Activated T-cell treated with anti-CD3 and anti-CD28 coated beads for 24 hours (primary cell): ENCODE measurements around the gene KASH5.

Experiments
- DNase-seq: peaks from one replicate; pipeline ENCODE4 v3.0.0-alpha.2; 2020; ENCODE audit warnings: low read depth

Gene KASH5

GRCh38 chr19:49421039-49421877, 33.2 kb downstream of the KASH5 start:
- no peak for DNase-seq

- DNase-seq: no peak
Measured at GRCh38 chr19:49421878-49422202, 33.8 kb downstream of the KASH5 start.

DNA sequence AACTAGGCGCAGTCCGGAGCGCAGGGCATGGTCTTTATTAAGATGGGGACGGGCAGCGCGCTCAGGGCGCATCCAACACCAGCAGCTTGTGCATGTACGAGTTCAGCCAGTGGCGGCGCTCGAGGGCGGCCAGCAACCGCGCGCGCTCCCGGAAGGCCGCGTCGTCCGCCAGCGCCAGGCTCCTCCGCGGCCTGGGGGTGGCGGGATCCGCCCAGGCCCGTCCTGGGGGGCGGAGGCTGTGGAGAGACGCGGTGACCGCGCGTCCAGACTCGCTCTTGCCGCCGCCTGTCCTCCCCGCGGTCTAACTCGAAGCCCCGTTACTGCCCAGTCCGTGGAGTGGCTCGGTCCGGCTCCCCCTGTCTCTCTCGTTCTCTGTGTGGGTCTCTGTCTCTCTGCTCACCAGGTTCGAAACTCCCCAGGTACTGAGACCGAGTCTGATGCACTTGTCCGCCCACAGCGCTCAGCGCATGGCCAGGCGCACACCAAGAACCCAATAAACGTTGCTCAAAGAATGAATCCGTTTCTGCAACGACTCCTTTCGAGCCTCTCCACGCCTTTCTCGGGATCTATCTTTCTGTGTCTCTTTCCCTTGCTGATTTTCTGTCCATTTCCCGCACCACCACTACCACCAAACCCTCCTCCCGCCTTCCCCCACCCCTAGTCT, 34.5 kb downstream of the KASH5 start:
- DNase-seq: no peak

DNA sequence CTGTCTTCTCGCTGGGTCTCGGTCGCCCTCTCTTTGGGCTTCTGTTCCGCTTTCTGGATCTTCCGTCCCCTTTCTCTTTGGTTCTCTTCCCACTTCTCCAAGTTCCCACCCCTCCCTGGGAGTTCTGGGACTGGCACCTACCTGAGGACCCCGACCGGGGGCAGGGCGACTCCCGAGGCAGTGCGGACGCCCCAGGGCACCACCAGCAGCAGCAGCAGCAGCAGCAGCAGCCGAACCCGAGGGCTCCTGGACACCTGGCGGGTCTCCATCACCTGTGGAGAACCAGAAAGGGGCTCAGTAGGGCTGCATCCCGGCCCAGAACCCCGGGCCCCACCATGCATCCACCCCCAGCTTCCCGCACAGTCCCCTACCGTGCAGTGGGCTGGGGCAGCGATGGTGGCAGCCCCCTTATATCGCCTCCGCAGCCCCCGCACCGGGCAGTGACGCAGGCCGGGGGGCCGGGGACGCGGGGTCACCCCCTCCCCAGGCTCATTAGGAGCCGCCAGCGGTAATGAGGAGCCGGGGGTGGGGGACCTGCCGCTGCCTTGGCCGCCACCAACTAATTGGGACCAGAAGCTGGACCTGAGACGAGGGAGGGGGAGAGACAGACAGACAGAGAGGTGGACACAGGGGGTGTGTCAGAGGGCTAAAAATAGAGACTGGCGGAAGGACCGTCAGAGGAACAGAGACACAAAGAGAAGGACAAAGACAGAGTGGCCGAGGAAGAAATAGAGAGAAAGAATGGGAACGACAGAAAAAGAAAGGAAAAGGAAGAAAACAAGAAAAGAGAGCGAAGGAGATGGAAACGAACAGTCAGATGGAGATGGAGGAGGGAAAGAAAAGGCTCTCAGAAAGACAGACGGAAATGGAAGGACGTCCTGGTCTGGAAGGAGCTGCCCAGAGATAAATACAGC, 35.3 kb downstream of the KASH5 start, which contains the start of gene PTH2:
Gene PTH2, minus strand, starts transcription at position 371 of the 914 bp plus-strand sequence. Its CDS starts 102 bp downstream, at position 269.
- no peak for DNase-seq

- DNase-seq: no peak
Measured at GRCh38 chr19:49423985-49424303, 35.9 kb downstream of the KASH5 start.

DNA sequence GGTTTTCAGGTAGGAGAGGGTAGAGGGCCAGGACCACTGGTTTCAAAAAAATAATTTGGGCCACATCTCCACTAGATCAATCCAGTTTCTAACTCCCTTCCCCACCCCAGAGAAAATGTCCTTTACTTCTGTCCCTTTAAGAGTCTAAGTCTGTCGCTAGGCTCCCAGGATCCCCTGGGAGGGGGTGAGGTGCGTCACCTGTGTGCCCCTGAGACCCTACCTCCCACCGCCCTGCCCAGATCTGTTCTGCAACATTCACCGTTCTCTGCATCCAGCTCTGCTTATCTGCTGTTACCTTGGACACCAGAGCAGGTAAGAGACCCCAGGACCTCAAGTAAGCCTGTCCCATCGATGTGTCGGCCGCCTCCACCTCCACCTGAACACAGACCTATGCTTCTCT, 37.1 kb downstream of the KASH5 start, which contains the start of gene GFY:
Gene GFY, plus strand, starts transcription at position 211 of the 400 bp plus-strand sequence. CDS start 1,043 bp downstream, outside the sequence.
- no peak for DNase-seq

DNA sequence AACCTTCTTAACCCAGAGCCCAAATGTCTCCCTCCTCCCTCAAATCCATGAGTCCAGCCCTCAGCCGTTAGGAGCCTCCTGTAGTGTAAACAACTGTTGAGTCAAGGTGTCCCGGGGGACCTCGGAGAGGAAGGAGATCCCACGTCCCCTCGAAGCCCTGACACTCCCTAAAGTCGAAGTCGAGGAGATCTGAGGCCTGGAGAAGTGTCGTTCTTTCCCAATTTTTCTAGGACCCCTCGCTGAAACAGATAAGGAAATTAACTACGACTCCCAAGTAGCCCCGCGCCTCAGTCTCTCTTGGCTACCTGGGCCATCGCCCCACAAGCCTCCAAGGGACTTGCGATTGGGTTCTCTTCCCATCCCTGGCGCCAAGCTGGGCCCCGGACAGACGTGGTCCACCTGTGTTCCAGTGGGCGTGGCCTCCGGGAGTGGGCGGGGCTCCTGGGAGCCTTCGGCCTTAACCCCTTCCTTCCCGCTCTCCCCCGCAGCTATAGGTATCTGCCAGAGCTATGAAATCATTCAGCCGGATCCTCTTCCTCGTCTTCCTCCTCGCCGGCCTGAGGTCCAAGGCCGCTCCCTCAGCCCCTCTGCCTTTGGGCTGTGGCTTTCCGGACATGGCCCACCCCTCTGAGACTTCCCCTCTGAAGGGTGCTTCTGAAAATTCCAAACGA, 38.0 kb downstream of the KASH5 start:
- DNase-seq: no peak

GRCh38 chr19:49427339-49427738, 39.3 kb downstream of the KASH5 start:
- no peak for DNase-seq

DNA sequence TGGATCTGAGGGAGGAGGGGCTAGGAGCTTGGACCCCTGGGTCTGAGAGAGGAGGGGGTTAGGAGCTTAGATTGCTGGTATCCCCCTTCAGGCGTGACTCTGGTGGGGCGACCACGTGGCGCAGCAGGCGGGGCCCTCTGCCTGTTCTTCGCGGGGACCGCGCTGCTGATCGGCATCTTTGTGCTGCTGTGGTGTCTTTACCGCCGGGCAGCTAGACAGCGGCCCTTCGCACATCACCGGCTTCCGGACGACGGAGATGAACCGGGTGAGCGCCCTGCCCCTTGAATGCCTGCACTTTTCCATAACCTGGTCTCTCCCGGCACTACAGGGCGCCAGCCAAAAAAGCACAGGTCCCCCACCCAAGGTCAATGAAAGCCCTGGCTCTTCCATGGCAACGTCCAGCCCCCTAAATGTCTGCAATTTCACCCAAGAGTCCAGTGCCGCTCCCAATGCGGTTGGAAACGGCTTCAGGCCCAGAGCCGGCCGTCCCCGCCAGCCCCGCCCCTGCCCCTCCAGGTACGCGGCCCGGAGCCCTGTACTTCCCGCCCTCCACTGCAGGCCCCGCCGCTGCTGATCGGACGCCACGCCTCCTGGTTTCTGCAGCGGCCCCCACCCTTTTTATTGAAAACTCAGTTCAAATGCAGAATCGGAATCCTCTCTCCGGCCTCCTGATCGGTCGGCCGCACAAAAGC, 40.0 kb downstream of the KASH5 start:
- no peak for DNase-seq

DNA sequence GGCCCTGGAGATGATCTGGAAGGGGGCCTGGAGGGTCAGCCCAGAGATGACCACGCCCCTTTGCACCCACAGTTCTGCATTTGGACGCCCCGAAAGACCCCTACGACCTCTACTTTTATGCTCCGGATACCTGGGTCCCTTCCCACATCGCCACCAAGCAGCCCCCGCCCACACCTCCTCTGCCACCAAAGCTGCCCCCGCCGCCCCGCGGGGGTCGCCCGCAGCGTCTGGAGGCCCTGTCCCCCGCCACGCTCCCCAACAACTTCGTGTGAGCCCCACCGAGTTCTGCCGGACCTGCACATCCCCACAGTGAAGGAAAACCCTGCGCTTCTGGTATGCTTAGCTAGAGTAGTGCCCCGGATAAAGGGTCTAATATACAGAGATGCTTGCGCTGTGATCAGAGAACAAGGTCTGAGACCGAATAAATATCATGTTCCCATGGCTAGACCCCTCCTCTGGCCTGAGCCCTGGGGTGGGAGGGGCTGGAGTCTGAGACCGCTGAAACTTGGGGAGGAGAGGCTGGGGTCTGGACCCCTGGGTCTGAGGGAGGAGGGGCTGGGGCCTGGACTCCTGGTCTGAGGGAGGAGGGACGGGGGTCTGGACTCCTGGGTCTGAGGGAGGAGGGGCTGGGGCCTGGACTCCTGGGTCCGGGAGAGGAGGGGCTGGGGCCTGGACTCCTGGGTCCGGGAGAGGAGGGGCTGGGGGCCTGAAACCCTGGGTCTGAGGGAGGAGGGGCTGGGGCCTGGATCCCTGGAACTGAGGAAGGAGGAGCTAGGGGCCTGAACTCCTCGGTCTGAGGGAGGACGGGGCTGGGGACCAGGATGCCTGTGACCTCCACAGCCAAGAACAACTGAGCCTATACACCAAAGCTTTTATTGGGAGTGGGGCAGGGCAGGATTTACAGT, 40.8 kb downstream of the KASH5 start:
- no peak for DNase-seq

- no peak for DNase-seq
Measured at GRCh38 chr19:49430172-49430677, 42.2 kb downstream of the KASH5 start.

DNA sequence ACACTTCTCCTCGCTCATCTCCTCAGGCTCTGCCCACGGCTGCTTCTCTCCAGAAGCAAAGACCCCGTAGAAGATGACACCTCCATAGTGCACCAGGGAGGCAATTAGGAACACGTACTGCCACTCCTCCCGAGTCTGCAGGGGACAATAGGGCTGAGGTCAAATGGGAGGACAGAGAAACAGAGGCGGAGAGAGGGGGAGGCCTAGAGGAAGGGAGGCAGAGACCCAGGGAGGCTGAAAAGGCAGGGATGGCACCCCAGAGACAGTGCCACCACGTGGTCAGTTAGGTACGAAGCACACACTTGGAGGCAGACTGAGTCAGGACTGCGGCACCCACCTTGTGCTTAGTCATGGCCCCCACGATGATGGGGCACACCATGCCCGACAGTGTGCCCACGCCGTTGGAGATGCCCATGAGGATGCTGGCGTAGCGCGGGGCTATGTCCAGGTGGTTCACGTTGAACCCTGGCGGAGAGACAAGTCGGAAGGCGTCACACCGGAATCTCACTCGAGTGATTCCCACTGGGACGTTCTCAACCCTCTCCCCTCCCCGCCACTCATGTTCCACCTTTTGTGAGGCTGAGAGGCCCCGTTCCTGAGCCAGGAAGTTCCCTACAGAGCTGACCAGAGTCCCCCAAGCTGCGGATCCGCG, 42.8 kb downstream of the KASH5 start:
- DNase-seq: no peak

DNA sequence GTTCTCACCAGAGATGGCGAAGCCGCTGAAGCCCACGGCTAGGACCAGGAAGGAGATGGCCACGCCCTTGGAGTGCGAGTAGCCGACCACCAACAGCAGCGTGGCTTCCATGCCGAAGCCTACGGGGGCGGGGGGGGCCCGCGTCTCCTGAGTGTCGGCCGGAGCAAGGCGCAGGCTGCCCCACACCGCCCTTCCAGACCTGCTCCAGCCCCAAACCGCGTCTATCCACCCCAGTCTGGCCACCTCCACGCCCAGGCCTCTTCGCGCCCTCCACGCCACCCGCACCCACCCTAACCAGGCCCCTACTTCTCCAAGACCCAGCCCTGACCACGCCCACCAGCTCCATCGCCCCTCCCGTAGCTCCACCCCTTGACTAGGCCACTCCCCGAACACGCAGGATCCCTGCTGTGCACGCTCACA, 43.3 kb downstream of the KASH5 start:
- DNase-seq: no peak

DNA sequence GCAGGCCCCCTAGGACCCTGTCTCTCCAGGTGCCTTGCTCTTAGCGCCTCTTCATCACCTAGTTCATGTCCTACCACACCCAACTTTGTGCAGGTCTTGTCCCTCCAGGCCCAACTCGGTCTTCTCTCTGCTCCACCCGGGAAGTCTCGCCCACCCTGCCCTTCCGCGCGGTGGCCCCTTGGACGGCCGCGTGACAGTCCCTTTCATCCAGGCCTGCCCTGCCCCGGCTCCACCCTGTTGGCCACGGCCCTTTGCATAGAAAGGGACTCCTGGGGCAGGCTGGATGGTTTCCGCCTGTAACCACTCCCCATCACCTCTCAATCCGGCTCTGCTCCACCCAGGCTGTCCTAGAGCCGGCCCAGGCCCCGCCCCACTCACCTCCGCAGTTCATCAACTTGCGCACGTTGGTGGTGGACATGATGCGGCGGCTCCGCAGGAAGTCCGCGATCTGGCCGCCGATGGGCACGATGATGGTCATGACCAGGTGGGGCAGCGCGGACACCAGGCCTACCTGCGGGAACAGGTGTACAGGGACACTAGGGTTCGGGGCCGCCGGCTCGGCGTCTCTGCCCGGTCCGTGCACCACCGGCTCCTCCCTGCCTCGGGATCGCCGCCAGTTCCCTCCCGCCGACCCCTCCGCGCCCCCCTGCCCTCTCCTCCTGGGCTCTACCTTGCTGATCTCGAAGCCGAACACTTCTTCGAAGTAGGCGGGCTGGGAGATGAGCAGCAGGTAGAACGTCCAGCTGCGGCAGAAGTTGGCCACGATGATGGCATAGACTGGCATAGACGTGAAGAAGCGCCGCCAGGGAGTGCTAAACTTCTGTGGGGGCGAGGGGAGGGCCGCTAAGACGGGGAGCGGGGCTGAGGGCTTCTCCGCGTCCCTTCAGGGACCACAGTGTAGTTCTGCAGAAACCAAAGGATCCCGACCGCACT, 44.4 kb downstream of the KASH5 start:
- no peak for DNase-seq

GRCh38 chr19:49433240-49433901, 45.3 kb downstream of the KASH5 start:
- no peak for DNase-seq

DNA sequence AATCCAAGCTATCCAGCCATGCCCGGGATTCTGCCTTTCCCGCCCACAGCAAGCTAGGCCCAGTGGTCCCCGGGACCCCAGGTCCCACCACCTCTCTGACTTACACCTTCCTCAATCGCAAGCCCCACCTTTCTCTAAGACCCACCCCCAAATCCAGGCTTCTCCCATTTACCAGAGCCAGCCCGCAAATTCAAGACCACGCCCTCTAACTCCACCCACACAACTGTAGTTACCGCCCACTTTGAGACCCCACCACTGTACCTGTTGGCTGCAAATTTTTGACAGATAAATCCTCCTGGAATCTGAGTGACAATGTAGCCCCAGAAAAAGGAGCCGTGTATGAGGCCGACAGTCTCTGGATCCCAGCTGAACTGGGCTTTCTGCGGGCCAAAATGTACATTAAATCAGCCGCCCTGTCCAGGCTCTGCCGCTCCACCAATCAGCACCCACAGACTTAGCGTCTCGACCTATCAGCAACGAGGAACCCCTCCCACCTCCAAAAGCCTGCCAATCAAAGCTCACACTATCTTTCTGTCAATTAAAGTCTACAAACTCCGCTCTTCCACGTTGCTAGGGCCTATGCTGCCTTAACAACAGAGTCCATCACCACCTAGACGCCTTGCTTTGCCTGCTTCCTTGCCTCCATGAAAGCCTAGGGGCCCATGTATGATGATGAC, 47.0 kb downstream of the KASH5 start:
- DNase-seq: no peak

- DNase-seq: no peak
Measured at GRCh38 chr19:49435670-49436069, 47.6 kb downstream of the KASH5 start.
